WTC11 (cell line): ENCODE data around the gene ATM. TPM values are rescaled to one million over a fixed set of nuclear protein-coding genes. Genes with fewer than 3 reads are reported as not detected.

ENCODE experiments used
- ATAC-seq: fragments of 200-7000 bp; cut with Tn5 transposase; 2 replicates; pipeline ENCODE4 v1.10.0; 2021; ENCODE audit warnings: mild to moderate bottlenecking, moderate library complexity
- CTCF ChIA-PET: fragments of 300-600 bp; sonication (Branson Sonifier 250); formaldehyde crosslinking; loops from one replicate; lab custom pipeline; 2021; ENCODE audit warnings: antibody characterized with exemption; lab: Charles Lee
- POLR2A ChIA-PET: fragments of 350-600 bp; sonication (Branson Sonifier 250); formaldehyde crosslinking; loops from one replicate; lab custom pipeline; 2021; ENCODE audit warnings: antibody characterized with exemption; lab: Charles Lee
- DNase-seq: peaks from one replicate; pipeline ENCODE4 v3.0.0; 2021; ENCODE audit warnings: low spot score
- H3K27ac Mint-ChIP-seq: 2 replicates; pipeline ENCODE4 v1.8.0; 2021; ENCODE audit warnings: mixed read lengths
- H3K27me3 Mint-ChIP-seq: 2 replicates; pipeline ENCODE4 v1.8.0; 2021; ENCODE audit warnings: low read depth, mild to moderate bottlenecking, moderate library complexity, mixed read lengths
- H3K36me3 Mint-ChIP-seq: 2 replicates; pipeline ENCODE4 v1.8.0; 2021; ENCODE audit warnings: mixed read lengths
- H3K4me1 Mint-ChIP-seq: 2 replicates; pipeline ENCODE4 v1.8.0; 2022; ENCODE audit warnings: mixed read lengths
- H3K4me3 Mint-ChIP-seq: 2 replicates; pipeline ENCODE4 v1.8.0; 2021; ENCODE audit warnings: mild to moderate bottlenecking, moderate library complexity, mixed read lengths
- H3K9me3 Mint-ChIP-seq: 2 replicates; pipeline ENCODE4 v1.8.0; 2021; ENCODE audit warnings: mixed read lengths
- AFF4 ChIP-seq: sonication (generic); formaldehyde crosslinking; IDR thresholded peaks from 2 replicates; pipeline ENCODE4 v1.8.1; 2023; ENCODE audit warnings: mild to moderate bottlenecking, missing genetic modification reagents, borderline replicate concordance
- AR ChIP-seq: fragments of 250-450 bp; sonication (Bioruptor Pico); IDR thresholded peaks from 2 replicates; pipeline ENCODE4 v1.9.0; 2021; ENCODE audit warnings: mild to moderate bottlenecking
- ATF6 ChIP-seq: sonication (generic); formaldehyde crosslinking; IDR thresholded peaks from 2 replicates; pipeline ENCODE4 v1.8.1; 2023; ENCODE audit warnings: mild to moderate bottlenecking, missing genetic modification reagents
- CBFB ChIP-seq: sonication (generic); formaldehyde crosslinking; IDR thresholded peaks from 2 replicates; pipeline ENCODE4 v1.8.1; 2022; ENCODE audit warnings: mild to moderate bottlenecking, low read depth, missing genetic modification reagents
- FOXP4 ChIP-seq: sonication (generic); formaldehyde crosslinking; IDR thresholded peaks from 2 replicates; pipeline ENCODE4 v1.8.0; 2022; ENCODE audit warnings: mild to moderate bottlenecking, missing genetic modification reagents
- HMGA2 ChIP-seq: fragments of 250-450 bp; sonication (Bioruptor Pico); IDR thresholded peaks from 2 replicates; pipeline ENCODE4 v1.4.0; 2021; ENCODE audit warnings: mild to moderate bottlenecking, moderate library complexity
- IRF1 ChIP-seq: sonication (generic); formaldehyde crosslinking; IDR thresholded peaks from 2 replicates; pipeline ENCODE4 v1.8.0; 2023; ENCODE audit warnings: missing genetic modification reagents
- IRF2 ChIP-seq: sonication (generic); formaldehyde crosslinking; IDR thresholded peaks from 2 replicates; pipeline ENCODE4 v1.8.0; 2022; ENCODE audit warnings: low read depth, missing genetic modification reagents, borderline replicate concordance
- NFYB ChIP-seq: sonication (generic); formaldehyde crosslinking; conservative IDR thresholded peaks from 2 replicates; pipeline ENCODE4 v1.8.0; 2022; ENCODE audit warnings: low read depth, missing genetic modification reagents
- USF2 ChIP-seq: sonication (generic); formaldehyde crosslinking; IDR thresholded peaks from 2 replicates; pipeline ENCODE4 v1.8.1; 2023; ENCODE audit warnings: mild to moderate bottlenecking, missing genetic modification reagents, moderate library complexity
- ZBTB21 ChIP-seq: sonication (generic); formaldehyde crosslinking; IDR thresholded peaks from 2 replicates; pipeline ENCODE4 v1.8.1; 2023; ENCODE audit warnings: mild to moderate bottlenecking, missing genetic modification reagents, borderline replicate concordance
- ZBTB43 ChIP-seq: sonication (generic); formaldehyde crosslinking; IDR thresholded peaks from 2 replicates; pipeline ENCODE4 v1.8.1; 2023; ENCODE audit warnings: mild to moderate bottlenecking, missing genetic modification reagents
- ZNF121 ChIP-seq: sonication (generic); formaldehyde crosslinking; IDR thresholded peaks from 2 replicates; pipeline ENCODE4 v1.8.0; 2023; ENCODE audit warnings: missing genetic modification reagents
- ZNF219 ChIP-seq: sonication (generic); formaldehyde crosslinking; IDR thresholded peaks from 2 replicates; pipeline ENCODE4 v1.8.0; 2023; ENCODE audit warnings: missing genetic modification reagents, mild to moderate bottlenecking, borderline replicate concordance
- ZNF263 ChIP-seq: sonication (generic); formaldehyde crosslinking; IDR thresholded peaks from 2 replicates; pipeline ENCODE4 v1.8.1; 2022; ENCODE audit warnings: low read depth, mild to moderate bottlenecking, moderate library complexity, missing genetic modification reagents
- ZNF396 ChIP-seq: fragments of 250-450 bp; sonication (Bioruptor Pico); IDR thresholded peaks from 2 replicates; pipeline ENCODE4 v1.8.0; 2021; ENCODE audit warnings: mild to moderate bottlenecking, moderate library complexity, borderline replicate concordance
- ZNF512 ChIP-seq: sonication (generic); formaldehyde crosslinking; IDR thresholded peaks from 2 replicates; pipeline ENCODE4 v1.8.1; 2022; ENCODE audit warnings: missing genetic modification reagents, borderline replicate concordance
- total RNA-seq: library from RNA; stranded (reverse); gene quantifications from 3 replicates; pipeline ENCODE4 v1.2.3, GENCODE V29; 2021

Gene ATM
- total RNA-seq, 1 experiment from 2014 or later: 49.5 TPM

GRCh38 chr11:108322666-108323065 is 99.8 kb downstream of the ATM start (continued):
- TF ChIP-seq ATF6 (CRISPR knock-in tag): no peak

- Mint-ChIP-seq H3K4me3 (no peak overlapping the region), H3K27me3 (no peaks in the 10 kb centered on the region), H3K27ac (no peak overlapping the region), H3K36me3 (peaks cover 24% of the 10 kb centered on the region), H3K9me3 (no peaks in the 10 kb centered on the region), H3K4me1 (no peaks in the 10 kb centered on the region)
- POLR2A ChIA-PET: no interaction called here
- ATAC-seq: no peak
- no peak for TF ChIP-seq USF2
- no peak for TF ChIP-seq AR
- no peak for TF ChIP-seq IRF1 (CRISPR knock-in tag)
- TF ChIP-seq HMGA2 (CRISPR knock-in tag): no peak
- TF ChIP-seq ZNF121 (CRISPR knock-in tag): no peak
- TF ChIP-seq ZNF219 (CRISPR knock-in tag): no peak
- TF ChIP-seq IRF2 (CRISPR knock-in tag): no peak
- no peak for TF ChIP-seq ZNF263 (CRISPR knock-in tag)
- no peak for TF ChIP-seq NFYB (CRISPR knock-in tag)
- TF ChIP-seq ZNF396 (CRISPR knock-in tag): no peak
- TF ChIP-seq ZNF512 (CRISPR knock-in tag): no peak
- no peak for TF ChIP-seq ZBTB43 (CRISPR knock-in tag)
- no peak for TF ChIP-seq AFF4
- TF ChIP-seq ZBTB21 (CRISPR knock-in tag): no peak
- no peak for TF ChIP-seq FOXP4 (CRISPR knock-in tag)
- TF ChIP-seq CBFB: no peak
- DNase-seq: no peak
- CTCF ChIA-PET: no interaction called here
These were observed 101.7 kb downstream of the ATM start for GRCh38 chr11:108324587-108324986.
